Stimulated activated CD4-positive, alpha-beta T cell treated with anti-CD3 and anti-CD28 coated beads, Interleukin-4, amount 100 ng/mL, for 4 hours (primary cell): ENCODE results near the gene CSF3.

Source experiments
- DNase-seq, 2 experiments: peaks; one replicate each; pipeline ENCODE4 v3.0.0-alpha.2; 2020

CSF3 gene, protein sequence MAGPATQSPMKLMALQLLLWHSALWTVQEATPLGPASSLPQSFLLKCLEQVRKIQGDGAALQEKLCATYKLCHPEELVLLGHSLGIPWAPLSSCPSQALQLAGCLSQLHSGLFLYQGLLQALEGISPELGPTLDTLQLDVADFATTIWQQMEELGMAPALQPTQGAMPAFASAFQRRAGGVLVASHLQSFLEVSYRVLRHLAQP

DNA sequence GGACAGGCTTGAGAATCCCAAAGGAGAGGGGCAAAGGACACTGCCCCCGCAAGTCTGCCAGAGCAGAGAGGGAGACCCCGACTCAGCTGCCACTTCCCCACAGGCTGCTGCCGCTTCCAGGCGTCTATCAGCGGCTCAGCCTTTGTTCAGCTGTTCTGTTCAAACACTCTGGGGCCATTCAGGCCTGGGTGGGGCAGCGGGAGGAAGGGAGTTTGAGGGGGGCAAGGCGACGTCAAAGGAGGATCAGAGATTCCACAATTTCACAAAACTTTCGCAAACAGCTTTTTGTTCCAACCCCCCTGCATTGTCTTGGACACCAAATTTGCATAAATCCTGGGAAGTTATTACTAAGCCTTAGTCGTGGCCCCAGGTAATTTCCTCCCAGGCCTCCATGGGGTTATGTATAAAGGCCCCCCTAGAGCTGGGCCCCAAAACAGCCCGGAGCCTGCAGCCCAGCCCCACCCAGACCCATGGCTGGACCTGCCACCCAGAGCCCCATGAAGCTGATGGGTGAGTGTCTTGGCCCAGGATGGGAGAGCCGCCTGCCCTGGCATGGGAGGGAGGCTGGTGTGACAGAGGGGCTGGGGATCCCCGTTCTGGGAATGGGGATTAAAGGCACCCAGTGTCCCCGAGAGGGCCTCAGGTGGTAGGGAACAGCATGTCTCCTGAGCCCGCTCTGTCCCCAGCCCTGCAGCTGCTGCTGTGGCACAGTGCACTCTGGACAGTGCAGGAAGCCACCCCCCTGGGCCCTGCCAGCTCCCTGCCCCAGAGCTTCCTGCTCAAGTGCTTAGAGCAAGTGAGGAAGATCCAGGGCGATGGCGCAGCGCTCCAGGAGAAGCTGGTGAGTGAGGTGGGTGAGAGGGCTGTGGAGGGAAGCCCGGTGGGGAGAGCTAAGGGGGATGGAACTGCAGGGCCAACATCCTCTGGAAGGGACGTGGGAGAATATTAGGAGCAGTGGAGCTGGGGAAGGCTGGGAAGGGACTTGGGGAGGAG is at the start of gene CSF3:
TSS of gene CSF3 (plus strand) at position 436 of the 993 bp plus-strand sequence. CDS start at position 471, 35 bp downstream.
- no peak for DNase-seq

DNA sequence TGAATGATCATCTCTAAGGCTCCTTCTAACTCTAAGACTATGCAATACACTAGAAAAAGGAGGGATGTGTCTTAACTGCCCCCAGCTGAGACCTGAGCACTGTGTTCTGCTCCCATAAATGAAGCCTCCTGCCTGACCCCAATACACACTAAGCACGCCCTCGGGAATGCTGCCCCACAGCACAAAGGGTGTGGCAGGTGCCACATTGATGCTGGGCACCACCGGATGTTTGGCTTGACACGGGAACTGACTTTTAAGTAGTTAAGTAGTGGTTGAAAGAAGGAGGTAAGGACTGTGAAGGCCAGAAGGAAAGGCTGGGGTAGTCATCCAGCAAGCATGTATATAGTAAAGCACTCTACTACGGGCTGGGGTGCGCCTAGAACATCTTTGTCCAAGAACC is 48.5 kb upstream of the CSF3 start:
- no peak for DNase-seq

DNA sequence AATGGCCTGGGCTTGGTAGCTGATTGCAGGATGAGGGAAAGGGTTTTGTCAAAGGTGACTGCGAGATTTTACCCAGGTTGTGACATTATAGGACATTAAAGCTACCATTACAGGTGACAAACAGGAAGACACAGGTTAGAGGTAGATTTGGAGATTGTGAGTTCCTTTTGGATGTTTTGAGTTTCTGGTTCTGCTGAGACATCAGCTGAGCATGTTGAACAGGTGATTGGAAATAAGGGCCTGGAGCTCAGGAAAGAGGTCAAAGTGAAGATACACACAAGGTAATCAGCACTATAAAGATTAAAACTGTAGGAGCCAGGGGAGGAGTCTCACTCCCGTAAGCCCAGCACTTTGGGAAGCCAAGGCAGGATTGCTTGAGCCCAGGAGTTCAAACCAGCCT is 46.5 kb upstream of the CSF3 start:
- no peak for DNase-seq

DNA sequence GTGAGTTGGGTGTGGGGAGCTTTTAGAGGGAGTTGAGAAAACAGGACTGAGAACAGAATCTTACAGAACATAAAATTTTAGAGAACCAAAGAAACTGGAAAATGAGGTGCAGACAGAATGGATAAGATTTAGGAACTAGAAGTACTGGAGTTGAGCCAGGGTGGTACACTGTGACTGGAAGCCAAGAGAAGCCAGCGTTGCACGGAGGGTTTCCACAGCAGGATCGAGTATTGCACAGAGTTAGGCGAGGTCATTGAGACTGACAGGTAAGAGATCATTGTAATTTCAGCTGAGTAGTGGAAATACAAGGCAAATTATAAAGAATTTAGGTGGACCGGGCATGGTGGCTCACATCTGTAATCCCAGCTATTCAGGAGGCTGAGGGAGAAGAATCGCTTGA is 45.9 kb upstream of the CSF3 start:
- no peak for DNase-seq

DNA sequence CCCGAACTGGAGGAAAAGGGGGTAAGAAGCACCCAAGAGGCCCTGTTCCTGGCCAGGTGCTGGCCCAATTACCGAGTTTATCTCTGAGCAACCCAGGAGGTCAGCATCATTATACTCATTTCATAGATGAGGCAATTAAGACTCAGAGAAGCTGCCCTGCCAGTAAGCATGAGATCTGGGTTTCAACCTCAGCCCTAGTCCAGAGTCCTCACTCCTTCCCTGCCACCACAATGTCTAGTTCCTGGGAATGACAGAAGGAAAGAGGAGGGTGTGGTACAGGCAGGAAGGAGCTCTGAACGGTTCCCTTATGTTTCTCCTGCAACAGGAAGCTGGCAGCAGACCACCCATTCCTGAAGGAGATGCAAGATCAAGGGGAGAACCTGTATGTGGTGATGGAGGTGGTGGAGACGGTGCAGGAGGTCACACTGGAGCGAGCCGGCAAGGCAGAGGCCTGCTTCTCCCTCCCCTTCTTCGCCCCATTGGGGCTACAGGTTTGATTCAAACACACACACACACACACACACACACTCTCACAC is 45.0 kb upstream of the CSF3 start:
- no peak for DNase-seq

DNA sequence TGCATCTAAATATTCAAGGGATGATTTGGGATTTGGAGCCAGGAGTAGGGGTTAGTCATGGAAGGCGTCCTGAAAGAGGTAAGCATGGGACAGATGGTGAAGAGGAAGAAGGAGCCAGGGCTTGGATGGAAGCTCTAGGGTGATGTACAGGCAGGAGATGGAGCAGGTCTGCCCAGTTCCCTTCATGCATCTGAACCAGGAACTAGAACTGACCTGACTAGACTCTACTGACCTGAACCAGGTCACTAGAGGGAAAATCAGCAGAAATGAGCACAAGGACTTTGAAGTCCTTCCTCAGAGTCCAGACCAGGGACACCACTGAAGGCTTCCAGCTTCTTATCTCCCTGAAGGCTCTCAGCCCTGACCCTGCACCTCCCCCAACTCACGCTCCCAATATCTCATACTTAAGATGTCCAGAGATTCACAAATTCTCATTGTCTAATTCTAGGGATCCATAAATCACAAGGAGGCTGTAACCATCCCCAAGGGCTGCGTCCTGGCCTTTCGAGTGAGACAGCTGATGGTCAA is 44.1 kb upstream of the CSF3 start:
- DNase-seq = no peak

DNA sequence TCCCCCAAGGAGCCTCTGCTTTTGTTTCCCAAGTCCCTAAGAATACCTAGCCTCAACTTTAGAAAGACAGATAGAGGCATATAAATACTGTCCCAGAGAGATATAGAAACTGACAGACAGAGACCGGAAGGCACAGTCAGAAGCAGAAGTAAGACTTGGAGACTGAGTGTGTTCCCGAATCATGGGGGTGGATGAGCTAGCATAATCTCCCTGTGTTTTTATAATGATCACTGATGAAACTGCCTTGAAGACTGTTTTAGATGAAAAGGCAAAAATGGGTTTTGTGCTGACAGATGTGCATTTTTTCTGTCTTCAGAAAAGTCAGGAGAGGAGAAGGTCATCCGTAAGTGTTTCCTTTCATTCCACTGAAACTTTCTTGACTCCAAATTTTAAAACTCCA is 43.0 kb upstream of the CSF3 start:
- DNase-seq = no peak

DNA sequence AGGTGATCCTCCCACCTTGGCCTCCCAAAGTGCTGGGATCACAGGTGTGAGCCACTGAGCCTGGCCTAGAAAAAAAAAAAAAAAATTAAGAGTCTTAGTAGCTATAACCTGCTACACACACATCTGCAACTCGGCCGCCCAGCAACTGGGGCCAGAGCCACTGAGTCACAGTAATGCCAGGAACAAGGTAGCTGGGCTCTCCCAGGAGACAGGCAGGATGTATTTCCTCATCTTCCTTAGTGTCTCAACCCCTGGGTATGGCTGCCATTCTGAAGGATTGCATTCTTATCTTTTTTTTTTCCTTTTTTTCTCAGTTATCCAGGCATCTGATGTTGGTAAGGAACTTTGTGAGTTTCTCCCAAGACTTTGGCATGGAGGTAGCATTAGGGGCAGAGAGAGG is 41.7 kb upstream of the CSF3 start:
- DNase-seq = no peak

DNA sequence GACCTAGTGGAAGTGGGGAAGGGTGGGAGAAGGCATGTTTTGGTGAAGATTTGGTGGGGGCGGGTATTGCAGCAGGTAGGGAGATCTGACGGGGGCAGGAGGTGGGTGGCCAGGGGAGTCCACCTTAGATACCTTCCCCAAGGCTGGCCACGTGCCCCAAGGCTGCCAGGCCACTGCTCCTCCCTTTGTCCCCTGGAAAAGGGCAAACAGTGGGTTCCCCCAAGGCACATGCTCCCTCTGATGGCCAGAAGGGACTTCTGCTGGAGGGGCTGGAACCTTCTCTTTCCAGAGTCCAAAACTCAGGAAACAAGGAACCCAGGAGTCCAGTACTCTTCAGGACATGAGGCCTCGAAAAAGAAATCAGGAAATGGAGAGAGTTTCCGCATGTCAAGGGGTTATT is 40.8 kb upstream of the CSF3 start:
- no peak for DNase-seq

DNA sequence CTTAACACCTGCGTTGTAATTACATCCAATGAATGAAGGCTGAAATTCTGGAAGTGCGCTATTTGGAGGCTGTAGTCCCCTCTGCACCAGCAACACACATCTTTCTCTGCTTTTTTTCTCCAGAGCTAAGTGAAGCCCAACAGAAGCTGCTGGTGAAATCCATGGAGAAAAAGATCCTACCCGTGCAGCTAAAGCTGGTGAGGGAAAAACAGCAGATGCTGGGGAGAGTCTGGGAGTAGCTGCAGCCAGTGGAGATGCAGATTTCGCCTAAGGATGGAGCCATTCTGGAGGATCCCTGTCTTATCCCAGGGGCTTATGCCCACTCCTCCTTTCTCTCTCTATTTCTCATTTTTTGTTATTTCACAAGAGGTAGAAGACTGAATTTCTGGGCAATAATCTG is 39.4 kb upstream of the CSF3 start:
- no peak for DNase-seq

DNA sequence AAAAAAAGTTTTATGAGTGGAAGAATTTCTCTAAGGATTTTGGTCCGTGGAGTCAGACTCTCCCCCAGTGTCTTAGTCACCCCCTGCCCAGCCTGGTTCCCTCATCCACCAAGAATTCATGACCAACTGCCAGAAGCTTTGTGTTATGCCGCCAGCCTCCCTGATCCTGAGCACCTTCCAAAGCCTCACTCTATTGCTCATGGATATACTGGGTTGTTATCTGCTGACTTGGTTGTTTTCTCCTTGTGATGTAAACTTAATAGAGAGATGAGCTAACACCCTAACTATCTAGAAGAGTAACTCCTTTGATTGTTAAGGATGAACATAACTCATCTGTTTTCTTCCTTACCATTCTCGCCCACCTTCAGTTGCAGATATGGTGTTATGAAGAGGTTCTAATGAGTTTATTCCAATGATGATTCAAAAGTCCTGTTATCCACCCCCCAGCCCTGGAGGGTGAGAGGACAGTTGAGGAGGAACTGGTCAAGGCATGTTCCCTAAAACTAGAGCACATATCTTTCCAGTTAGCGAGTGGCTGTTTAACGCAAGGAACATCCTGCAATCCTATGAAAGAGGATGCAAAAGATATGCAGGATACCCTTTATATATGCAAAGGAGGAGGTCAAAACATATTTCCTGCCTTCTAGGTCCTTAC is 36.1 kb upstream of the CSF3 start:
- DNase-seq = no peak

DNA sequence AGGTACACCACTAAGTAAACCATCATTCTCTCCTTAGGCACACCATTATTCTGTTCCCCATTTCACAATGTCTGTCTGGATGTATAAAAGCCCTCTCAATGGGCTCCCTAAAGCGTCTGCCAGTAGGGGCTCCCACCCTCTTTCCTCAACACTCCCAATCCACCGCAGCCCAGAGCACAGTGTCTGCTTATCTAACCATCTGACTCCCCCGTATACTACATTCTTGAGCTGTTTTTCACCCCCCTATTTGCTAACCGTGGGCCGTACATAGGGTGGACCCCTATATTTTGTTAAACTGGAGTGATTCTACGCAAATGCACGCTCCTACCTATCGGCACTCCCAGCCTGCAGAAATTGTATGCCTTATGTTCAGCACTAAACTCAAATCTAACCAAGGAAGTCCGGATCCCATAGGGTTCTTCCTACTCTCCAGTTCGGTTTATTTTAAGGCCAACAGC is 35.3 kb upstream of the CSF3 start:
- DNase-seq = no peak

DNA sequence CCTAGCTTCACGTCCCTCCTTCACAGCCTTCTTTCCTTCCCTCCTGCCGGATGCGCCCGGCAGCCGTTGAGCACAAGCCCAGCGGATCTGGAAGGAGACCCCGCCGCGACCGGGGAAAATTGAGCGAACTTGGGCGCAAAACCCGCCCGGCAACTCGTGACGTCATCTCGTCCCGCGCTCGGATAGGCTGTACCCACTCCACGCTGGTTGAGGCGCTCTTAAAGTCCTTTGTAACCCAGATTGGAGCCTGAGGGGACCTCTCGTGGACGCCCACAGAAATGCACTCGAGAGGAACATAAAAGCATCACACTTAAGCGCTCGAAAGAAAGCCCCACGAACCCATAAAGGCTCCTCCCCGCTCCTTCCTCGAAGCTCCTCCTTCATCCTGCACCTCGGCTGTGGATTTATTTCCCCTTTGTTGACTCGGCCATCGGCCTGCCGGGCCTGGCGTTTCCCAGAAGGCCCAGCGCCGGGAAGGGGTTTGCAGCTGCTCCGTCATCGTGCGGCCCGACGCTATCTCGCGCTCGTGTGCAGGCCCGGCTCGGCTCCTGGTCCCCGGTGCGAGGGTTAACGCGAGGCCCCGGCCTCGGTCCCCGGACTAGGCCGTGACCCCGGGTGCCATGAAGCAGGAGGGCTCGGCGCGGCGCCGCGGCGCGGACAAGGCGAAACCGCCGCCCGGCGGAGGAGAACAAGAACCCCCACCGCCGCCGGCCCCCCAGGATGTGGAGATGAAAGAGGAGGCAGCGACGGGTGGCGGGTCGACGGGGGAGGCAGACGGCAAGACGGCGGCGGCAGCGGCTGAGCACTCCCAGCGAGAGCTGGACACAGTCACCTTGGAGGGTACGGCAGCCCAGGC is 34.7 kb upstream of the CSF3 start, which contains the start of gene PSMD3:
TSS of gene PSMD3 (plus strand) at position 457 of the 856 bp plus-strand sequence. CDS start at position 621, 164 bp downstream.
- DNase-seq = peak; percentile 94 to 99

DNA sequence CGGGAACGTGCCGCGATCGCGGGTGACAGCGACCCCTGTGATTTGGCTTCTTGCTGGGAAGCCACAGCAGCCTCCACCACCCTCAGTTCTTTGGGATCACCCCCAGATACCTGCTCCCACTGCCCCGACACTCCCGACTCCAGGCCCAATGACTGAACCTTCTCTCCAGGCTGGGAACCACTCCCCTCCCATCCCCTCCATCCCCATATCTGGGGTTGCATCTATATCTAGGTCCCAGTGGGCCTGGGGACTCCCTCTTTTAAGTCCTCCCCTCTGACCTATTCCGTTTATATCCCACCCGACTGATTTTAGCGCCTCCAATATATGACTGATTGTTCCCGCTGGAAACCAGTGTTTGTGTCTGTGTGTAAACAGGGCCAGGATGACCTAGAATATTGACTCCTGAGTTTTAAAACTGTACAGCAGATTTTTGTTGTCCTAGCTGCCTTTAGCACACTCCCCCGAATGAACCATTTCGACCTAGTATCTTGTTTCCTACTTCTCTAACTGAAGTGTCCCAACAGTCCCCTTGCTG is 34.0 kb upstream of the CSF3 start:
- no peak for DNase-seq

DNA sequence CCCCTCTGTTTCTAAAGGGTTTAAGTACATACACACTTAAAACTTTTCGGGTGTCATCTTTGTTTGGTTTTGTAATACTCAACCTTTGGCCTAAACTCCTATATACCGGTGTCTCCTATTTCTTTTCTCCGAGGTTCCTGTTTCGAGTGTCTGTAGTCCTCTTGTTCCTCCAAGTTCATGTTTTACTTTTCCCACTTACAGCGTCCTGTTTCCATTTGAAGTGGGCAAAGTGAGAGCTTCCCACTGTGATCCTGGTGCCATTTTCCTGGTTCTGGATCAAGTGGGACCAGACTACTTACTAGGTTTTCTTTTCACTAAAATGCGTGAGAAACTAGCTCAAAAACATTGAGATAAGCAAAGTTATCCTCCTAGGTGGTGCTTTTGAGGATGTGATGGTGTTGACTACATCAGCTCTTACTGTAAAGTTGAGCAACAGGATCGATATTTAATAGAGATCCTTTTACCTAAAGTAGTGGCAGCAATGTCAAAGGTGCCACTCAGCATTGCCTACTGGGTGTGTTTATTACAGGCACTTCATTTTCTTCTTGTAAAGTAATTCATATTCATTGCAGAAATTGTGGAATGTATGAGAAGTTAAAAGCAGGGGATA is 33.4 kb upstream of the CSF3 start:
- no peak for DNase-seq

DNA sequence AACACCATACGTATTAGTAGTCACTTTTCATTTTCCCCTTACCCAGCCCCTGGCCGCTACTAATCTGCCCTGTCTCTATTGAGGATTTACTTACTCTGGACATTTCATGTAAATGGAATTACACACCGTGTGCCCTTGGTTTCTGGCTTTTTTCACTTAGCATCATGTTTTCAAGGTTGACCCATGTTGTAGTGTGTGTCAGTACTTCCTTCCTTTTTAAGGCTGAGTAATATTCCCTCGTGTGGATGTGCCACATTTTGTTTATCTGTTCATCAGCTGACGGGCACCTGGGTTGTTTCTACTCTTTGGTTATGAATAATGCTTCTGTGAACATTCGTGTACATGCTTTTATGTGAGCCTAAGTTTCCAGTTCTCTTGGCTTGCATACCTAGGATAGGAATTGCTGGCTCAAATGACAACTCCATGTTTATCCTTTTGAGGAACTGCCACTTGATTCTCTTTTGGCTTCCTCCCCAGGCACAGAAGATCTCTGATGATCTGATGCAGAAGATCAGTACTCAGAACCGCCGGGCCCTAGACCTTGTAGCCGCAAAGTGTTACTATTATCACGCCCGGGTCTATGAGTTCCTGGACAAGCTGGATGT is 26.9 kb upstream of the CSF3 start:
- DNase-seq = no peak

DNA sequence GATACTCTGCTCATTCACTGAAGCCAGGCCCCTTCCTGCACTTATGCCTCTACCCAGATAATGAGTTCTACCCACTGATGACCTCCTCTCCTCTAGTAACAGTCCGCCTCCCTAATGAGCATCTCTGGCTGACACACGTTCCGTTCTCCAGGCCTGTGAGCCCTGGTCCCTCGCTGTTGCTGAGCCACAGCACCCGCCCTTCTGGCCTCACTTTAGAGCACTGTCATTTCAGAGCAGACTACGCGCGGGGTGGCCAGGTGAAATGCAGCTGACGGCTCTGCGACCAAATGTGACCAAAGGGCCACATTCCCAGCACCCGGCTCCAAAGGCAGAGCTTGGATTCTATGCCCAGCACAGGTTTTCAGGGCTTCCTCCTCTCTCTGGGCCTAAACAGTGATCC is 20.8 kb upstream of the CSF3 start:
- no peak for DNase-seq

DNA sequence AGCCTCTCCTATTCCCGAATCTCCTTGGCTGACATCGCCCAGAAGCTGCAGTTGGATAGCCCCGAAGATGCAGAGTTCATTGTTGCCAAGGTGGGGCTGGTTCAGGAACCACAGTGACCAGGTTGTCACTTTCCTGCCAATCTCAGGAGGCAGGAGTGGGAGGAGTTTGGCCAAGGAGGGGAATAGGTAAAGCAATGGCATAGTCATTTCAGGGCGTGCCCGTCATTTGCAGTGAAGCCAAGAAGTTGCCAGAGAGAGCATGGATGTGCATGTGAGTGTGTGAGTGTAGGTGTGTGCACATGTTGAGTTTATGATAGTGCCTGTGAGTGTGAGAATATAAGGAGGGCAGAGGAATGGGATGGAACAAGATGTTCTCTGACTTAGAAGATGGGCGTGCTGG is 19.8 kb upstream of the CSF3 start:
- DNase-seq = no peak

DNA sequence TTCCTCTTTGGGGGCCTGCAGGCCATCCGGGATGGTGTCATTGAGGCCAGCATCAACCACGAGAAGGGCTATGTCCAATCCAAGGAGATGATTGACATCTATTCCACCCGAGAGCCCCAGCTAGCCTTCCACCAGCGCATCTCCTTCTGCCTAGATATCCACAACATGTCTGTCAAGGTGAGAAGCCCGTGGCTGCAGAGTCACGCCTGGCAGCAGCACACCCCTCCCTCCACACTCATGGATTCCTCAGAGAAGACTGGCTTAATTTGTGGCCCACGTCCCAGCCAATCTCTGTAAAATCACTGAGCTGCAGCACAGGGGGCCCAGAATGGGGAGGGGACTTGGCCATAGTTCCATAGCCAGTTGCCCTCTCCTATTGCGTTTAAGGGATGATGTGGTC is 19.1 kb upstream of the CSF3 start:
- no peak for DNase-seq

DNA sequence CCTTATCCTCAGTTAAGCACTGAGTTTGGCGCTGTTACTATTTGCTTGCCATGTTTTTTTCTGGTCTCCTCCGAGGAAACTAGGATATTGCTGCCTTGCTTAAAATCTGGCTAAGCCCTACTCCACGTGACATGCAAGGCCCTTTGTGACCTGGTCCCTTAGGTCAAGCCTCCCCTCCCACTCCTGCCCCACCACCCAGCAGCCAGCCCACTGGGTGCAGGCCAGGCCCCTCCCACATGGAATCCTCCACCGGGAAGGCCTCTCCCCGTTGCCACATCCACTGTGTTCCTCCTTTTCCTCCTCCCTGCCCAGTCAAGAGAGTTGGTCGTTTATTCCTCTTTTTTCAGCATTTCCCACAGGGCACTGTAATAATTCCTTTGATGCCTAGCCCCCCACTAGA is 18.4 kb upstream of the CSF3 start:
- no peak for DNase-seq

DNA sequence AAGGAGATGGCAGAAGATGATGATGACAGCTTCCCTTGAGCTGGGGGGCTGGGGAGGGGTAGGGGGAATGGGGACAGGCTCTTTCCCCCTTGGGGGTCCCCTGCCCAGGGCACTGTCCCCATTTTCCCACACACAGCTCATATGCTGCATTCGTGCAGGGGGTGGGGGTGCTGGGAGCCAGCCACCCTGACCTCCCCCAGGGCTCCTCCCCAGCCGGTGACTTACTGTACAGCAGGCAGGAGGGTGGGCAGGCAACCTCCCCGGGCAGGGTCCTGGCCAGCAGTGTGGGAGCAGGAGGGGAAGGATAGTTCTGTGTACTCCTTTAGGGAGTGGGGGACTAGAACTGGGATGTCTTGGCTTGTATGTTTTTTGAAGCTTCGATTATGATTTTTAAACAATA is 17.7 kb upstream of the CSF3 start:
- no peak for DNase-seq
